ENCODE measurements around the gene DENND2D. TPM values are rescaled to one million over a fixed set of nuclear protein-coding genes. Genes with fewer than 3 reads are reported as not detected.

DENND2D gene
- total RNA-seq, 2 experiments from 2014 or later, result 60.7 to 62.0 TPM

GRCh38 chr1:111191496-111191895 lies 8.9 kb downstream of the DENND2D start:
- ATAC-seq (ENCODE audit: poor library complexity) (no peak), DNase-seq (no peak)
- H3K36me3 ChIP-seq (ENCODE audit: insufficient read depth, low read length), result peaks cover 97% of the 10 kb centered on the region
- ChIA-PET POLR2A (interaction anchor here (0.7 to 15.0 kb wide), 6 partner anchors 9 to 31 kb away, joined by 4 to 756 read pairs (median 10); partner anchors contain the start of genes CHI3L2 and DENND2D), CTCF (interaction anchor here (1.2 to 2.9 kb wide), 3 partner anchors 32 to 209 kb away, joined by 4 to 9 read pairs (median 7); no protein-coding TSS in a partner anchor)
- H3K27me3 ChIP-seq (ENCODE audit: control insufficient read depth in 1 of 2, insufficient read depth in 2 of 2, low read length in 2 of 2), result no peaks in the 10 kb centered on the region
- Mint-ChIP-seq H3K36me3 (ENCODE audit: low read depth) (peaks cover 100% of the 10 kb centered on the region), H3K27me3 (no peaks in the 10 kb centered on the region), H3K4me3 (peak overlapping the region; percentile 99), H3K9me3 (no peaks in the 10 kb centered on the region), H3K4me1 (ENCODE audit: low read depth) (peaks cover 100% of the 10 kb centered on the region), H3K27ac (peak overlapping the region; percentile 90)
- no peak for TF ChIP-seq CTCF (IDR thresholded peaks at IDR 0.05)
- peaks cover 99% of the 10 kb centered on the region for H3K4me1 ChIP-seq (ENCODE audit: insufficient read depth, low read length)
- peak overlapping the region; percentile 78 to 97 for H3K27ac ChIP-seq (ENCODE audit: low read depth in 1 of 2, low read length in 2 of 2)
- no peak overlapping the region for H3K4me3 ChIP-seq (ENCODE audit: low read length)
- intact Hi-C loops (cut with DNase I, micrococcal nuclease), result no loop called here
- H3K9me3 ChIP-seq (ENCODE audit: control insufficient read depth in 1 of 2, insufficient read depth in 1 of 2, low read length in 2 of 2), result no peaks in the 10 kb centered on the region

GRCh38 chr1:111190931-111191451 lies 9.5 kb downstream of the DENND2D start:
- H3K27me3 ChIP-seq (ENCODE audit: control insufficient read depth in 1 of 2, insufficient read depth in 2 of 2, low read length in 2 of 2), result no peaks in the 10 kb centered on the region
- peak in 1 of 14 experiments; percentile 33 for DNase-seq
- intact Hi-C loops (cut with DNase I, micrococcal nuclease), result no loop called here
- ATAC-seq (ENCODE audit: poor library complexity), result no peak
- peak overlapping the region; percentile 49 to 56 for H3K27ac ChIP-seq (ENCODE audit: low read depth in 1 of 2, low read length in 2 of 2)
- peak overlapping the region; percentile 55 for H3K4me3 Mint-ChIP-seq
- TF ChIP-seq CTCF (IDR thresholded peaks at IDR 0.05), result no peak
- POLR2A ChIA-PET, result interaction anchor here (0.7 to 15.0 kb wide), 4 partner anchors 9 to 32 kb away, joined by 4 to 756 read pairs (median 11); partner anchors contain the start of genes CHI3L2 and DENND2D
- H3K4me3 ChIP-seq (ENCODE audit: low read length), result no peak overlapping the region
- peaks cover 94% of the 10 kb centered on the region for H3K4me1 ChIP-seq (ENCODE audit: insufficient read depth, low read length)
- H3K27ac Mint-ChIP-seq, result peak overlapping the region; percentile 90
- H3K36me3 ChIP-seq (ENCODE audit: insufficient read depth, low read length), result peaks cover 97% of the 10 kb centered on the region
- H3K27me3 Mint-ChIP-seq, result no peaks in the 10 kb centered on the region
- H3K36me3 Mint-ChIP-seq (ENCODE audit: low read depth), result peaks cover 100% of the 10 kb centered on the region
- CTCF ChIA-PET, result interaction anchor here (1.2 to 2.9 kb wide), 3 partner anchors 32 to 209 kb away, joined by 4 to 9 read pairs (median 7); no protein-coding TSS in a partner anchor
- peaks cover 100% of the 10 kb centered on the region for H3K4me1 Mint-ChIP-seq (ENCODE audit: low read depth)
- no peaks in the 10 kb centered on the region for H3K9me3 Mint-ChIP-seq
- H3K9me3 ChIP-seq (ENCODE audit: control insufficient read depth in 1 of 2, insufficient read depth in 1 of 2, low read length in 2 of 2), result no peaks in the 10 kb centered on the region

GRCh38 chr1:111184663-111185062 lies 15.8 kb downstream of the DENND2D start:
- POLR2A ChIA-PET, result interaction anchor here (1.3 to 8.7 kb wide), 6 partner anchors 9 to 149 kb away, joined by 3 to 125 read pairs (median 6); partner anchors contain the start of gene DENND2D

More at GRCh38 chr1:111184663-111185062, 15.8 kb downstream of the DENND2D start:
- intact Hi-C loops (cut with DNase I, micrococcal nuclease), result loop anchor here (5.0 kb wide), 1 partner anchor 38 kb away; no protein-coding TSS in a partner anchor
- CTCF ChIA-PET, result no interaction called here
- H3K36me3 ChIP-seq (ENCODE audit: insufficient read depth, low read length), result peaks cover 69% of the 10 kb centered on the region
- DNase-seq, result no peak
- peaks cover 89% of the 10 kb centered on the region for H3K36me3 Mint-ChIP-seq (ENCODE audit: low read depth)
- no peak for ATAC-seq (ENCODE audit: poor library complexity)
- no peaks in the 10 kb centered on the region for H3K9me3 ChIP-seq (ENCODE audit: control insufficient read depth in 1 of 2, insufficient read depth in 1 of 2, low read length in 2 of 2)
- H3K27ac ChIP-seq (ENCODE audit: low read depth in 1 of 2, low read length in 2 of 2), result no peak overlapping the region
- no peak for TF ChIP-seq CTCF (IDR thresholded peaks at IDR 0.05)
- peaks cover 31% of the 10 kb centered on the region for H3K4me1 ChIP-seq (ENCODE audit: insufficient read depth, low read length)
- no peak overlapping the region for H3K4me3 Mint-ChIP-seq
- H3K9me3 Mint-ChIP-seq, result no peaks in the 10 kb centered on the region
- peaks cover 94% of the 10 kb centered on the region for H3K4me1 Mint-ChIP-seq (ENCODE audit: low read depth)
- H3K27me3 Mint-ChIP-seq, result no peaks in the 10 kb centered on the region
- no peak overlapping the region for H3K4me3 ChIP-seq (ENCODE audit: low read length)
- peak overlapping the region; percentile 90 for H3K27ac Mint-ChIP-seq
- H3K27me3 ChIP-seq (ENCODE audit: control insufficient read depth in 1 of 2, insufficient read depth in 2 of 2, low read length in 2 of 2), result no peaks in the 10 kb centered on the region
